Measurements from ENCODE around the gene ITPRIP.

The ITPRIP gene

GRCh38 chr10:104351061-104351702 is 12.9 kb upstream of the ITPRIP start:
- H3K4me3 ChIP-seq (ENCODE audit: low read length) = no peak overlapping the region
- H3K4me2 ChIP-seq (ENCODE audit: low read length) = peak overlapping the region; percentile 85
- no peaks in the 10 kb centered on the region for H4K20me1 ChIP-seq (ENCODE audit: insufficient read depth, low read length)
- no peak overlapping the region for H3K27ac ChIP-seq (ENCODE audit: low read length)
- H2AFZ ChIP-seq (ENCODE audit: low read depth, low read length) = no peak overlapping the region
- H3K36me3 ChIP-seq (replicated peaks; ENCODE audit: low read depth, low read length) = no peaks in the 10 kb centered on the region
- no peak overlapping the region for H3K9ac ChIP-seq (ENCODE audit: low read length)
- no peak for TF ChIP-seq EZH2phosphoT487 (IDR thresholded peaks at IDR 0.05; ENCODE audit: low read depth)
- TF ChIP-seq CTCF (IDR thresholded peaks at IDR 0.05; ENCODE audit: low read depth, low read length) = no peak
- peaks cover 64% of the 10 kb centered on the region for H3K4me1 ChIP-seq (ENCODE audit: low read length)
- no peaks in the 10 kb centered on the region for H3K27me3 ChIP-seq (ENCODE audit: low read depth, low read length)
- no peaks in the 10 kb centered on the region for H3K79me2 ChIP-seq (ENCODE audit: low read length)
- H3K9me3 ChIP-seq (ENCODE audit: insufficient read depth, low read length) = no peaks in the 10 kb centered on the region

DNA sequence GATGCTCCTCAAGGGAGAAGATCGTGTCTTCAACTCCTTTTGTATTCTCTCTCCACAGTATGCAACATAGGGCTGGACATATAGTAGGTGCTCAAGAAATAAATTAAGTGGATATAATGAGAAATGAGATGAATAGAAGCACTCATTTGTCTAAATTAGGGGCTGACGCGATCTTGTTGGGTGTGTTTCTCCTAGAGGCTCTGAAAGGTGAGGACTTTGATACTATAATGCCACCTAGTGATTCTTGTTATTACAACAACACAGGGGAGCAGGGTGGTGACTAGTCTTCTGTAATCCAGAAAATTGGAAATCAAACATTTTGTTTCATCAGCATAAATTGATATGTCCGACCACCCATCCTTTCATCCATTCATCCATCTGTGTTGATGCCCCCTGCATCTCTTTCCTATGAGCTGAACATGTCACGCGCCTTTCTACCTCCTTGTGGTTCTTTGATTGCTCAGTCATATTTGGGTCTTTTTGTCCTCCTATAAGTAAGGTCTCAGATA is 11.9 kb upstream of the ITPRIP start:
- no peaks in the 10 kb centered on the region for H3K9me3 ChIP-seq (ENCODE audit: insufficient read depth, low read length)
- TF ChIP-seq CTCF (IDR thresholded peaks at IDR 0.05; ENCODE audit: low read depth, low read length) = peak; percentile 63
- TF ChIP-seq EZH2phosphoT487 (IDR thresholded peaks at IDR 0.05; ENCODE audit: low read depth) = no peak
- H3K9ac ChIP-seq (ENCODE audit: low read length) = peak overlapping the region; percentile 43; the same call in 1 of the 2 replicates
- H3K4me3 ChIP-seq (ENCODE audit: low read length) = peak overlapping the region; percentile 70
- H3K4me1 ChIP-seq (ENCODE audit: low read length) = peaks cover 63% of the 10 kb centered on the region
- no peaks in the 10 kb centered on the region for H4K20me1 ChIP-seq (ENCODE audit: insufficient read depth, low read length)
- H3K27ac ChIP-seq (ENCODE audit: low read length) = peak overlapping the region; percentile 58
- no peaks in the 10 kb centered on the region for H3K36me3 ChIP-seq (replicated peaks; ENCODE audit: low read depth, low read length)
- H2AFZ ChIP-seq (ENCODE audit: low read depth, low read length) = no peak overlapping the region
- H3K4me2 ChIP-seq (ENCODE audit: low read length) = peak overlapping the region; percentile 85
- no peaks in the 10 kb centered on the region for H3K79me2 ChIP-seq (ENCODE audit: low read length)
- no peaks in the 10 kb centered on the region for H3K27me3 ChIP-seq (ENCODE audit: low read depth, low read length)

DNA sequence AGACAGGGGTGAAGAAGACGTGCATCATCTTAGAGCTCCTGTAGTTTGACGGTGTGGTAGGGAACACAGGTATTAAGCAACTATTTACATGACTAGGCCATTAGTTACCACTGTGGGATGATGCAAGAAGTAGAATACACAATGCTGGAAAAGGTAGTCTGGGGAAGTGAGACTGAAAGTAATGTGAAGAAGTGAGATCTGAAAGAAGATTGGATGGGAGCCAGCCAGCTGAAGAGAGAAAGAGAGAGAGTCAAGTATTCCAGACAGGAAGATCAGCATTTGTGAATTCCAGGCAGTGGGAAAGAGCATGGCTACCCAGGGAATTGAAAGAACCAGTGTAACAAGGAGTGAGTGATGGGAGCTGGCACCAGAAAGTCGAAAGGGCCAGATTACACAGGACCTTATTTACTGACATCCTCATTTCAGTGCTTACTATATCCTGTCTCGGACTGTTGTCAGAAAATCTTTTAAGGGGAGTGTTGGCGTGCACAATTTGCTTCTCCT is 11.4 kb upstream of the ITPRIP start:
- Histone ChIP-seq H3K4me3 (ENCODE audit: low read length) (peak overlapping the region; percentile 70), H4K20me1 (ENCODE audit: insufficient read depth, low read length) (no peaks in the 10 kb centered on the region), H3K9ac (ENCODE audit: low read length) (peak overlapping the region; percentile 43; the same call in 1 of the 2 replicates), H3K4me1 (ENCODE audit: low read length) (peaks cover 58% of the 10 kb centered on the region), H3K9me3 (ENCODE audit: insufficient read depth, low read length) (no peaks in the 10 kb centered on the region), H3K27ac (ENCODE audit: low read length) (peak overlapping the region; percentile 58), H3K79me2 (ENCODE audit: low read length) (no peaks in the 10 kb centered on the region), H3K4me2 (ENCODE audit: low read length) (peak overlapping the region; percentile 85), H3K27me3 (ENCODE audit: low read depth, low read length) (no peaks in the 10 kb centered on the region), H2AFZ (ENCODE audit: low read depth, low read length) (no peak overlapping the region), H3K36me3 (replicated peaks; ENCODE audit: low read depth, low read length) (no peaks in the 10 kb centered on the region)
- TF ChIP-seq EZH2phosphoT487 (IDR thresholded peaks at IDR 0.05; ENCODE audit: low read depth) = no peak
- no peak for TF ChIP-seq CTCF (IDR thresholded peaks at IDR 0.05; ENCODE audit: low read depth, low read length)

DNA sequence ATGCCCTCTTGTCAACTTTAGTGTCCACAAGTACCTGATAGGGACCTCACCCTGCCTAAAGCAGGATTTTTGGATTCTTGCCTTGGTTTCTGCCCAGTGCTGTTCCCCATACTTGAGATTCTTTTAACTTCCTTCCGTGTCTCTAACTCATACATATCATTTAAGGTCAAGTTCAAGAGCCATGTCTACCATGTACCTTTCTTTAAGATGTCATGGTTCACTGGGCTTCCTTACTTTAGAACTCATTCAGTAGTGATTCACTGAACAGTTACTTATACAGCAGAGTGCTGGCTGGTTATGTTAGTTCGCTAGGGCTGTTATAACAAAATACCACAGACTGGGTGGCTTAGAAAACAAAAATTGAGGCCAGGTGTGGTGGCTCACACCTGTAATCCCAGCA is 10.3 kb upstream of the ITPRIP start:
- Histone ChIP-seq H3K27ac (ENCODE audit: low read length) (no peak overlapping the region), H2AFZ (ENCODE audit: low read depth, low read length) (no peak overlapping the region), H4K20me1 (ENCODE audit: insufficient read depth, low read length) (no peaks in the 10 kb centered on the region), H3K4me1 (ENCODE audit: low read length) (peaks cover 55% of the 10 kb centered on the region), H3K27me3 (ENCODE audit: low read depth, low read length) (no peaks in the 10 kb centered on the region), H3K36me3 (replicated peaks; ENCODE audit: low read depth, low read length) (no peaks in the 10 kb centered on the region), H3K9ac (ENCODE audit: low read length) (no peak overlapping the region), H3K4me2 (ENCODE audit: low read length) (no peak overlapping the region), H3K4me3 (ENCODE audit: low read length) (no peak overlapping the region), H3K9me3 (ENCODE audit: insufficient read depth, low read length) (no peaks in the 10 kb centered on the region), H3K79me2 (ENCODE audit: low read length) (no peaks in the 10 kb centered on the region)
- TF ChIP-seq EZH2phosphoT487 (IDR thresholded peaks at IDR 0.05; ENCODE audit: low read depth) (no peak), CTCF (IDR thresholded peaks at IDR 0.05; ENCODE audit: low read depth, low read length) (no peak)

All from OCI-LY3 (cell line).